HG02759 (cell line): ENCODE measurements around the gene UBE2M.
"Not testable (repeated sequence)": the region's sequence is repeated elsewhere in the genome, so short reads cannot be mapped to it uniquely, and the experiment has no call there.

ENCODE experiments used
- ATAC-seq: cut with Tn5 transposase; IDR thresholded peaks from one replicate; pipeline ENCODE4 v1.9.1; 2021; ENCODE audit warnings: mild to moderate bottlenecking, moderate library complexity; ENCODE audit not compliant: unreplicated experiment

Gene UBE2M

GRCh38 chr19:58513694-58514563, 44.5 kb downstream of the UBE2M start:
- ATAC-seq, result peak; percentile 83

GRCh38 chr19:58513213-58513693, 45.2 kb downstream of the UBE2M start:
- ATAC-seq, result no peak

GRCh38 chr19:58511353-58512208, 46.8 kb downstream of the UBE2M start, which contains the start of gene SLC27A5:
Gene SLC27A5, minus strand, starts transcription at chr19:58511992. Its CDS starts 37 bp downstream, at chr19:58511955.
- ATAC-seq, result no peak

GRCh38 chr19:58510084-58510862, 48.1 kb downstream of the UBE2M start:
- ATAC-seq, result no peak

- no peak for ATAC-seq
Measured at GRCh38 chr19:58509731-58510083, 48.7 kb downstream of the UBE2M start.

- ATAC-seq, result not testable (repeated sequence)
Measured at GRCh38 chr19:58507602-58508223, 50.7 kb downstream of the UBE2M start.
